HG03025 (cell line): Measurements from ENCODE around the gene RALGDS.

Experiments
- ATAC-seq: cut with Tn5 transposase; IDR thresholded peaks from one replicate; pipeline ENCODE4 v1.9.1; 2021; ENCODE audit warnings: mild to moderate bottlenecking, moderate library complexity; ENCODE audit not compliant: unreplicated experiment, low FRiP score

The RALGDS gene

GRCh38 chr9:133057553-133057952 is 63.5 kb downstream of the RALGDS start:
- ATAC-seq, result no peak

GRCh38 chr9:133057006-133057405 is 64.0 kb downstream of the RALGDS start:
- no peak for ATAC-seq

GRCh38 chr9:133056533-133056932 is 64.5 kb downstream of the RALGDS start:
- no peak for ATAC-seq

- no peak for ATAC-seq
Observed at GRCh38 chr9:133055788-133056420, 65.1 kb downstream of the RALGDS start.

GRCh38 chr9:133054966-133055365 is 66.1 kb downstream of the RALGDS start:
- no peak for ATAC-seq

- no peak for ATAC-seq
Observed at GRCh38 chr9:133054194-133054890, 66.7 kb downstream of the RALGDS start.

- ATAC-seq, result no peak
Observed at GRCh38 chr9:133051966-133052539, 69.0 kb downstream of the RALGDS start.

- no peak for ATAC-seq
Observed at GRCh38 chr9:133051281-133051900, 69.6 kb downstream of the RALGDS start.

GRCh38 chr9:133050781-133051180 is 70.3 kb downstream of the RALGDS start:
- ATAC-seq, result no peak

- ATAC-seq, result no peak
Observed at GRCh38 chr9:133050142-133050541, 70.9 kb downstream of the RALGDS start.

- no peak for ATAC-seq
Observed at GRCh38 chr9:133049043-133049442, 72.0 kb downstream of the RALGDS start.

GRCh38 chr9:133048595-133048994 is 72.4 kb downstream of the RALGDS start:
- ATAC-seq, result no peak
